Measurements from ENCODE around the gene OR52K1. TPM values are rescaled to one million over a fixed set of nuclear protein-coding genes. Genes with fewer than 3 reads are reported as not detected.

The OR52K1 gene
- polyA plus RNA-seq, 1 donor (not counting 4 experiments of a cell fraction or from before 2014, with no cell fraction given): not detected

DNA sequence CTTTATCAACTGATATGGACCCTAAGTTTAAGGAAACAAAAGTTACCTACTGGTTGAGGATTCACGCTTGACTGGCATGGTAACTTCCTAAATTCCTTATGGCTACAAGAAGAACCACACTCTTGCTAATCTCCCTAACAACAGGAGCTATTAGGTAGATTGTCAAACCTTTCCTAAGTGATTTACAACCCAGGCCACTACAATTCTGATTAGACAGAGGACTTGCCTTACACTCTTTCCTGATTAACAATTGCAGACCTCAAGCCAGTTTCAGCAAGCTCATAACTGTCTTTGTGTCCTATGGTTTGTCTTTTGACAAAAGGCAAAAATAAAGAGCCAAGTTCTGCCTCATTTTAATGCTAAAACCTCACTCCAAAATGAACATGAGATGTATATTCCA, 17.0 kb upstream of the OR52K1 start:
- no peak overlapping the region for H3K4me3 ChIP-seq (ENCODE audit: control insufficient read depth in 2 of 3, extremely low read depth in 1 of 3, insufficient read depth in 2 of 3, low read depth in 1 of 3, low read length in 3 of 3)
- no peaks in the 10 kb centered on the region for H3K27me3 ChIP-seq (ENCODE audit: control insufficient read depth, extremely low read depth, insufficient read depth, low read length)
- H3K9ac ChIP-seq (ENCODE audit: control insufficient read depth, extremely low read depth, insufficient read depth, low read length): no peak overlapping the region
- no peaks in the 10 kb centered on the region for H4K20me1 ChIP-seq (ENCODE audit: control insufficient read depth, extremely low read depth, insufficient read depth, low read length)
- no peaks in the 10 kb centered on the region for H3K4me1 ChIP-seq (ENCODE audit: control insufficient read depth, extremely low read depth, insufficient read depth, low read length)
- H2AFZ ChIP-seq (ENCODE audit: control insufficient read depth, low read length): no peak overlapping the region
- peaks cover 4% of the 10 kb centered on the region for H3K9me3 ChIP-seq (ENCODE audit: control insufficient read depth, low read depth, low read length)
- dilution Hi-C loops (cut with MboI; ENCODE audit: extremely low pct_ligation_motif_present, low sequenced_read_pairs): no loop called here
- DNase-seq (ENCODE audit: low read depth, low spot score): no peak
- no peak overlapping the region for H3K27ac ChIP-seq (ENCODE audit: control insufficient read depth, insufficient read depth, low read length)
- H3K36me3 ChIP-seq (ENCODE audit: control insufficient read depth in 2 of 2, extremely low read depth in 1 of 2, insufficient read depth in 2 of 2, low read length in 2 of 2): no peaks in the 10 kb centered on the region
- FAIRE-seq: no peak
- H3K4me2 ChIP-seq (ENCODE audit: control insufficient read depth, extremely low read depth, insufficient read depth, low read depth, low read length): no peak overlapping the region
- no peaks in the 10 kb centered on the region for H3K9me1 ChIP-seq (ENCODE audit: control insufficient read depth, extremely low read depth, insufficient read depth, low read length)
- H3K79me2 ChIP-seq (ENCODE audit: control insufficient read depth, insufficient read depth, low read length): no peaks in the 10 kb centered on the region
- no peak for TF ChIP-seq EZH2 (IDR thresholded peaks at IDR 0.05; ENCODE audit: low read length)
- TF ChIP-seq, protein P1, sequence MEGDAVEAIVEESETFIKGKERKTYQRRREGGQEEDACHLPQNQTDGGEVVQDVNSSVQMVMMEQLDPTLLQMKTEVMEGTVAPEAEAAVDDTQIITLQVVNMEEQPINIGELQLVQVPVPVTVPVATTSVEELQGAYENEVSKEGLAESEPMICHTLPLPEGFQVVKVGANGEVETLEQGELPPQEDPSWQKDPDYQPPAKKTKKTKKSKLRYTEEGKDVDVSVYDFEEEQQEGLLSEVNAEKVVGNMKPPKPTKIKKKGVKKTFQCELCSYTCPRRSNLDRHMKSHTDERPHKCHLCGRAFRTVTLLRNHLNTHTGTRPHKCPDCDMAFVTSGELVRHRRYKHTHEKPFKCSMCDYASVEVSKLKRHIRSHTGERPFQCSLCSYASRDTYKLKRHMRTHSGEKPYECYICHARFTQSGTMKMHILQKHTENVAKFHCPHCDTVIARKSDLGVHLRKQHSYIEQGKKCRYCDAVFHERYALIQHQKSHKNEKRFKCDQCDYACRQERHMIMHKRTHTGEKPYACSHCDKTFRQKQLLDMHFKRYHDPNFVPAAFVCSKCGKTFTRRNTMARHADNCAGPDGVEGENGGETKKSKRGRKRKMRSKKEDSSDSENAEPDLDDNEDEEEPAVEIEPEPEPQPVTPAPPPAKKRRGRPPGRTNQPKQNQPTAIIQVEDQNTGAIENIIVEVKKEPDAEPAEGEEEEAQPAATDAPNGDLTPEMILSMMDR (optimal IDR thresholded peaks at IDR 0.05 in 1 of 3, IDR thresholded peaks at IDR 0.05 in 1 of 3, conservative IDR thresholded peaks at IDR 0.05 in 1 of 3; ENCODE audit: extremely low read depth in 1 of 3, insufficient read depth in 2 of 3, low read length in 3 of 3): no peak

DNA sequence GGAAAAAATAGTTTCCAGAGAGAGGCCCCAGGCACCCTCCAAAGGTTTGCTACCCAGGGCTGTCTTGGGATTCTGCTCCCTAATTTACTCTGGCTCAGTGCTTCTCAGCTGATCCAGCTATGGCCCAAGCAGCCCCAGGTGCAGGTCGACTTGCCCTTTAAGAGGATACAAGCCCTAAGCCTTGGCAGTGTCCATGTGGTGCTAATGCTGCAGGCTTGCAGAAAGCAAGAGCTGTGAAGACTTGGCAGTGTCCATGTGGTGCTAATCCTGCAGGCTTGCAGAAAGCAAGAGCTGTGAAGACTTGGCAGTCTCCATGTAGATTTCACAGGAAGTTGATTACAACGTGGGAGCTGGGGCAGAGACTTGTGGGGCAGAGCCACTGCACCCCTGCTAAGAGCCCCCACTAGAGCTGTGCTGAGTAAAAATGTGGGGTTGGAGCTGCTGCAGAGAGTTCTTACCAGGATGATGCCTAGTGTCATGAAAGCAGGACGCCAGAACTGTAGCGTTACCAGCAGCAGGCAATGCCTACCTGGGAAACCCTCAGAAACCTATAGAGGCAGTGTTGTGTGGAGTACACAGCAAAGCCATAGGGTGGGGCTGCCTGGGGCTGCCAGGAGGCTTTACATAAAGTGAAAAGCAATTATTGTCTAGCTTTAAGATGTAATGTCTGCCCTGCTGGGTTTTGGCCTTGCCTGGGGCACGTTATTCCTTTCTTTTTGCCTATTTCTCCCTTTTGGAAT, 16.1 kb upstream of the OR52K1 start:
- TF ChIP-seq EZH2 (IDR thresholded peaks at IDR 0.05; ENCODE audit: low read length): no peak
- TF ChIP-seq, protein P1 (optimal IDR thresholded peaks at IDR 0.05 in 1 of 3, IDR thresholded peaks at IDR 0.05 in 1 of 3, conservative IDR thresholded peaks at IDR 0.05 in 1 of 3; ENCODE audit: extremely low read depth in 1 of 3, insufficient read depth in 2 of 3, low read length in 3 of 3): no peak
- H3K4me2 ChIP-seq (ENCODE audit: control insufficient read depth, extremely low read depth, insufficient read depth, low read depth, low read length): no peak overlapping the region
- H3K4me3 ChIP-seq (ENCODE audit: control insufficient read depth in 2 of 3, extremely low read depth in 1 of 3, insufficient read depth in 2 of 3, low read depth in 1 of 3, low read length in 3 of 3): no peak overlapping the region
- no peaks in the 10 kb centered on the region for H3K27me3 ChIP-seq (ENCODE audit: control insufficient read depth, extremely low read depth, insufficient read depth, low read length)
- no peak overlapping the region for H2AFZ ChIP-seq (ENCODE audit: control insufficient read depth, low read length)
- H3K4me1 ChIP-seq (ENCODE audit: control insufficient read depth, extremely low read depth, insufficient read depth, low read length): no peaks in the 10 kb centered on the region
- H3K9me1 ChIP-seq (ENCODE audit: control insufficient read depth, extremely low read depth, insufficient read depth, low read length): no peaks in the 10 kb centered on the region
- H3K9ac ChIP-seq (ENCODE audit: control insufficient read depth, extremely low read depth, insufficient read depth, low read length): no peak overlapping the region
- H3K36me3 ChIP-seq (ENCODE audit: control insufficient read depth in 2 of 2, extremely low read depth in 1 of 2, insufficient read depth in 2 of 2, low read length in 2 of 2): no peaks in the 10 kb centered on the region
- dilution Hi-C loops (cut with MboI; ENCODE audit: extremely low pct_ligation_motif_present, low sequenced_read_pairs): no loop called here
- FAIRE-seq (no peak), DNase-seq (ENCODE audit: low read depth, low spot score) (no peak)
- peaks cover 4% of the 10 kb centered on the region for H3K9me3 ChIP-seq (ENCODE audit: control insufficient read depth, low read depth, low read length)
- no peaks in the 10 kb centered on the region for H3K79me2 ChIP-seq (ENCODE audit: control insufficient read depth, insufficient read depth, low read length)
- no peaks in the 10 kb centered on the region for H4K20me1 ChIP-seq (ENCODE audit: control insufficient read depth, extremely low read depth, insufficient read depth, low read length)
- no peak overlapping the region for H3K27ac ChIP-seq (ENCODE audit: control insufficient read depth, insufficient read depth, low read length)
